ENCODE results near the gene DTX3.

DNA sequence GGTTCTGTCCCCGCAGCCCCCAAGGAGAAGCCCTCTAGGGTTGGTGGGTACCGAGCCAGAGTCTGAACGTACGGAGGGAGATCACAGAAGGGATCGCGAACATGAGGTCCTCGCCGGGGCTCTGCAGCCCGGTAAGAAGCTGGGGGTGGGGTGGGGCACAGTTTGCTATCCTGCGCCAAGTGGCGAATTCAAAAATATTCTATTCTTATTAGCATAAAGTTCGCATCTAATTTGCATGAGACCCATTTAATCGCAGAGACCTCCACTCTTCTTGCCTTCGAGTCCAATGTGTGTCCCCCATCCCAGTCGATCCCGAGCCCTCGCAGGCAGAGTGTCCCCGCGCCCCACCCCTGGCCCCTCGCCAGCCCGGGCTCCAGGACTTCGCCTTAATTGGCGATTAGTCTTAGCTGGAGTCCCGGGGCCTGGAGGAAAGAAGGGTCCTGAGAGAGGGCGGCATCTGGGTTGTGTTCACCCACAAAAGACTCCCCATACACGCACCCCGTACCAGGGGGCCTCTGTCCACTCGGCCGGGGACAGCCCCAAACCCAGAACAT is 6.0 kb downstream of the DTX3 start:
- TF ChIP-seq, protein P1, sequence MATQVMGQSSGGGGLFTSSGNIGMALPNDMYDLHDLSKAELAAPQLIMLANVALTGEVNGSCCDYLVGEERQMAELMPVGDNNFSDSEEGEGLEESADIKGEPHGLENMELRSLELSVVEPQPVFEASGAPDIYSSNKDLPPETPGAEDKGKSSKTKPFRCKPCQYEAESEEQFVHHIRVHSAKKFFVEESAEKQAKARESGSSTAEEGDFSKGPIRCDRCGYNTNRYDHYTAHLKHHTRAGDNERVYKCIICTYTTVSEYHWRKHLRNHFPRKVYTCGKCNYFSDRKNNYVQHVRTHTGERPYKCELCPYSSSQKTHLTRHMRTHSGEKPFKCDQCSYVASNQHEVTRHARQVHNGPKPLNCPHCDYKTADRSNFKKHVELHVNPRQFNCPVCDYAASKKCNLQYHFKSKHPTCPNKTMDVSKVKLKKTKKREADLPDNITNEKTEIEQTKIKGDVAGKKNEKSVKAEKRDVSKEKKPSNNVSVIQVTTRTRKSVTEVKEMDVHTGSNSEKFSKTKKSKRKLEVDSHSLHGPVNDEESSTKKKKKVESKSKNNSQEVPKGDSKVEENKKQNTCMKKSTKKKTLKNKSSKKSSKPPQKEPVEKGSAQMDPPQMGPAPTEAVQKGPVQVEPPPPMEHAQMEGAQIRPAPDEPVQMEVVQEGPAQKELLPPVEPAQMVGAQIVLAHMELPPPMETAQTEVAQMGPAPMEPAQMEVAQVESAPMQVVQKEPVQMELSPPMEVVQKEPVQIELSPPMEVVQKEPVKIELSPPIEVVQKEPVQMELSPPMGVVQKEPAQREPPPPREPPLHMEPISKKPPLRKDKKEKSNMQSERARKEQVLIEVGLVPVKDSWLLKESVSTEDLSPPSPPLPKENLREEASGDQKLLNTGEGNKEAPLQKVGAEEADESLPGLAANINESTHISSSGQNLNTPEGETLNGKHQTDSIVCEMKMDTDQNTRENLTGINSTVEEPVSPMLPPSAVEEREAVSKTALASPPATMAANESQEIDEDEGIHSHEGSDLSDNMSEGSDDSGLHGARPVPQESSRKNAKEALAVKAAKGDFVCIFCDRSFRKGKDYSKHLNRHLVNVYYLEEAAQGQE (IDR thresholded peaks at IDR 0.05; ENCODE audit: low read depth): no peak
- TF ChIP-seq, protein P2, sequence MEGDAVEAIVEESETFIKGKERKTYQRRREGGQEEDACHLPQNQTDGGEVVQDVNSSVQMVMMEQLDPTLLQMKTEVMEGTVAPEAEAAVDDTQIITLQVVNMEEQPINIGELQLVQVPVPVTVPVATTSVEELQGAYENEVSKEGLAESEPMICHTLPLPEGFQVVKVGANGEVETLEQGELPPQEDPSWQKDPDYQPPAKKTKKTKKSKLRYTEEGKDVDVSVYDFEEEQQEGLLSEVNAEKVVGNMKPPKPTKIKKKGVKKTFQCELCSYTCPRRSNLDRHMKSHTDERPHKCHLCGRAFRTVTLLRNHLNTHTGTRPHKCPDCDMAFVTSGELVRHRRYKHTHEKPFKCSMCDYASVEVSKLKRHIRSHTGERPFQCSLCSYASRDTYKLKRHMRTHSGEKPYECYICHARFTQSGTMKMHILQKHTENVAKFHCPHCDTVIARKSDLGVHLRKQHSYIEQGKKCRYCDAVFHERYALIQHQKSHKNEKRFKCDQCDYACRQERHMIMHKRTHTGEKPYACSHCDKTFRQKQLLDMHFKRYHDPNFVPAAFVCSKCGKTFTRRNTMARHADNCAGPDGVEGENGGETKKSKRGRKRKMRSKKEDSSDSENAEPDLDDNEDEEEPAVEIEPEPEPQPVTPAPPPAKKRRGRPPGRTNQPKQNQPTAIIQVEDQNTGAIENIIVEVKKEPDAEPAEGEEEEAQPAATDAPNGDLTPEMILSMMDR (IDR thresholded peaks at IDR 0.05 in 2 of 3, conservative IDR thresholded peaks at IDR 0.05 in 1 of 3; ENCODE audit: borderline replicate concordance in 1 of 3, insufficient read depth in 1 of 3, low read depth in 2 of 3, low read length in 2 of 3): no peak
- TF ChIP-seq POLR2A (IDR thresholded peaks at IDR 0.05; ENCODE audit: borderline replicate concordance, extremely low read depth, insufficient read depth, insufficient read length) (no peak), EZH2phosphoT487 (IDR thresholded peaks at IDR 0.05; ENCODE audit: borderline replicate concordance) (no peak), POLR2AphosphoS5 (IDR thresholded peaks at IDR 0.05; ENCODE audit: low read depth, low read length) (no peak), YY1 (IDR thresholded peaks at IDR 0.05; ENCODE audit: extremely low read depth, insufficient replicate concordance, low read depth, low read length) (no peak)

All from HCT116 (cell line).